ENCODE results near the gene MAX. TPM values are rescaled to one million over a fixed set of nuclear protein-coding genes. Genes with fewer than 3 reads are reported as not detected.
"Not testable (repeated sequence)": the region's sequence is repeated elsewhere in the genome, so short reads cannot be mapped to it uniquely, and the experiment has no call there.

The MAX gene
- total RNA-seq, 1 donor from 2014 or later = 83.5 TPM

- Mint-ChIP-seq H3K27ac (ENCODE audit: unreplicated experiment) (peak overlapping the region; percentile 67), H3K4me3 (ENCODE audit: unreplicated experiment) (peak overlapping the region; percentile 91), H3K4me1 (ENCODE audit: low read depth, unreplicated experiment) (peaks cover 8% of the 10 kb centered on the region), H3K9me3 (ENCODE audit: unreplicated experiment) (peaks cover 8% of the 10 kb centered on the region), H3K36me3 (ENCODE audit: unreplicated experiment) (no peaks in the 10 kb centered on the region), H3K27me3 (ENCODE audit: unreplicated experiment) (peaks cover 8% of the 10 kb centered on the region)
- DNase-seq = no peak
- no peak for TF ChIP-seq CTCF (IDR thresholded peaks at IDR 0.05; ENCODE audit: partially characterized antibody, unreplicated experiment)
Observed at GRCh38 chr14:65100922-65101541, 1.3 kb downstream of the MAX start.

GRCh38 chr14:65098586-65098985 lies 3.7 kb downstream of the MAX start:
- no peak for DNase-seq
- Mint-ChIP-seq H3K27me3 (ENCODE audit: unreplicated experiment) (peaks cover 8% of the 10 kb centered on the region), H3K4me1 (ENCODE audit: low read depth, unreplicated experiment) (peaks cover 8% of the 10 kb centered on the region), H3K27ac (ENCODE audit: unreplicated experiment) (no peak overlapping the region), H3K36me3 (ENCODE audit: unreplicated experiment) (no peaks in the 10 kb centered on the region), H3K9me3 (ENCODE audit: unreplicated experiment) (peaks cover 7% of the 10 kb centered on the region), H3K4me3 (ENCODE audit: unreplicated experiment) (no peak overlapping the region)
- no peak for TF ChIP-seq CTCF (IDR thresholded peaks at IDR 0.05; ENCODE audit: partially characterized antibody, unreplicated experiment)

GRCh38 chr14:65096323-65097089 lies 5.8 kb downstream of the MAX start:
- no peak overlapping the region for H3K4me3 Mint-ChIP-seq (ENCODE audit: unreplicated experiment)
- peaks cover 2% of the 10 kb centered on the region for H3K9me3 Mint-ChIP-seq (ENCODE audit: unreplicated experiment)
- no peak overlapping the region for H3K27ac Mint-ChIP-seq (ENCODE audit: unreplicated experiment)
- H3K27me3 Mint-ChIP-seq (ENCODE audit: unreplicated experiment) = no peaks in the 10 kb centered on the region
- DNase-seq = no peak
- TF ChIP-seq CTCF (IDR thresholded peaks at IDR 0.05; ENCODE audit: partially characterized antibody, unreplicated experiment) = no peak
- peaks cover 3% of the 10 kb centered on the region for H3K36me3 Mint-ChIP-seq (ENCODE audit: unreplicated experiment)
- H3K4me1 Mint-ChIP-seq (ENCODE audit: low read depth, unreplicated experiment) = peaks cover 4% of the 10 kb centered on the region

- Mint-ChIP-seq H3K9me3 (ENCODE audit: unreplicated experiment) (peaks cover 3% of the 10 kb centered on the region), H3K27me3 (ENCODE audit: unreplicated experiment) (no peaks in the 10 kb centered on the region), H3K4me1 (ENCODE audit: low read depth, unreplicated experiment) (no peaks in the 10 kb centered on the region), H3K27ac (ENCODE audit: unreplicated experiment) (no peak overlapping the region), H3K36me3 (ENCODE audit: unreplicated experiment) (peaks cover 5% of the 10 kb centered on the region), H3K4me3 (ENCODE audit: unreplicated experiment) (no peak overlapping the region)
- DNase-seq = no peak
- no peak for TF ChIP-seq CTCF (IDR thresholded peaks at IDR 0.05; ENCODE audit: partially characterized antibody, unreplicated experiment)
Observed at GRCh38 chr14:65095633-65096205, 6.6 kb downstream of the MAX start.

- Mint-ChIP-seq H3K27me3 (ENCODE audit: unreplicated experiment) (no peaks in the 10 kb centered on the region), H3K9me3 (ENCODE audit: unreplicated experiment) (peaks cover 9% of the 10 kb centered on the region), H3K27ac (ENCODE audit: unreplicated experiment) (no peak overlapping the region), H3K4me3 (ENCODE audit: unreplicated experiment) (no peak overlapping the region), H3K4me1 (ENCODE audit: low read depth, unreplicated experiment) (no peaks in the 10 kb centered on the region), H3K36me3 (ENCODE audit: unreplicated experiment) (peaks cover 25% of the 10 kb centered on the region)
- no peak for TF ChIP-seq CTCF (IDR thresholded peaks at IDR 0.05; ENCODE audit: partially characterized antibody, unreplicated experiment)
- DNase-seq = no peak
Observed at GRCh38 chr14:65092349-65092748, 10.0 kb downstream of the MAX start.

GRCh38 chr14:65087835-65088234 lies 14.5 kb downstream of the MAX start:
- peaks cover 46% of the 10 kb centered on the region for H3K36me3 Mint-ChIP-seq (ENCODE audit: unreplicated experiment)
- H3K4me1 Mint-ChIP-seq (ENCODE audit: low read depth, unreplicated experiment); DNase-seq; H3K27ac Mint-ChIP-seq (ENCODE audit: unreplicated experiment); H3K27me3 Mint-ChIP-seq (ENCODE audit: unreplicated experiment); H3K9me3 Mint-ChIP-seq (ENCODE audit: unreplicated experiment); H3K4me3 Mint-ChIP-seq (ENCODE audit: unreplicated experiment): not testable (repeated sequence)

GRCh38 chr14:65086686-65087085 lies 15.6 kb downstream of the MAX start:
- H3K27me3 Mint-ChIP-seq (ENCODE audit: unreplicated experiment); H3K4me3 Mint-ChIP-seq (ENCODE audit: unreplicated experiment); DNase-seq; H3K4me1 Mint-ChIP-seq (ENCODE audit: low read depth, unreplicated experiment); H3K27ac Mint-ChIP-seq (ENCODE audit: unreplicated experiment); H3K9me3 Mint-ChIP-seq (ENCODE audit: unreplicated experiment): not testable (repeated sequence)
- H3K36me3 Mint-ChIP-seq (ENCODE audit: unreplicated experiment) = peaks cover 45% of the 10 kb centered on the region

Data from glutamatergic neuron (in vitro differentiated cells).